Gastrocnemius medialis (tissue), 4 donors: ENCODE data around the gene ART4. TPM values are rescaled to one million over a fixed set of nuclear protein-coding genes. Genes with fewer than 3 reads are reported as not detected.
A peak's percentile ranks its signal among the peaks of the same experiment; 100 is the strongest.

ENCODE experiments used
- ATAC-seq, 2 donors: fragments of 150-250 bp; one replicate each; pipeline ENCODE4 v1.9.1; 2016
- DNase-seq, 2 donors: peaks; one replicate each; pipeline ENCODE4 v3.0.0-alpha.2; 2019
- H3K27ac ChIP-seq, 4 donors: fragments of 200-600 bp; sonication (generic); 1 replicate in 1 of 4; 2 replicates in 3 of 4; pipeline ENCODE4 v1.5.1; 2016 to 2018; ENCODE audit warnings: mild to moderate bottlenecking in 2 of 4, moderate library complexity in 1 of 4
- H3K27me3 ChIP-seq, 3 donors: fragments of 200-600 bp; sonication (generic) in 2 of 3; 1 replicate in 1 of 3; 2 replicates in 2 of 3; pipeline versions ENCODE4 v1.5.1 to v1.6.0; 2016 to 2019; ENCODE audit warnings: mild to moderate bottlenecking in 1 of 3, moderate library complexity in 1 of 3
- H3K36me3 ChIP-seq, 2 donors: fragments of 200-600 bp; sonication (generic) in 1 of 2; one replicate each; pipeline ENCODE4 v1.5.1; 2017 to 2018
- H3K4me1 ChIP-seq, 2 donors: fragments of 200-600 bp; sonication (generic) in 1 of 2; one replicate each; pipeline ENCODE4 v1.5.1; 2016 to 2017; ENCODE audit warnings: mild to moderate bottlenecking in 2 of 2
- H3K4me3 ChIP-seq, 4 donors: fragments of 200-600 bp; sonication (generic) in 3 of 4; 1 replicate in 1 of 4; 2 replicates in 3 of 4; pipeline ENCODE4 v1.5.1; 2016 to 2019; ENCODE audit warnings: mild to moderate bottlenecking in 2 of 4
- H3K9me3 ChIP-seq, 3 donors: fragments of 200-600 bp; sonication (generic) in 2 of 3; 1 replicate in 1 of 3; 2 replicates in 2 of 3; pipeline ENCODE4 v1.5.1; 2016 to 2019
- CTCF ChIP-seq, 5 experiments: fragments of 450-650 bp in 3 of 5; fragments of 200-600 bp in 2 of 5; sonication (generic) in 2 of 5; IDR thresholded peaks in 4 of 5; conservative IDR thresholded peaks in 1 of 5; 1 replicate in 4 of 5; 2 replicates in 1 of 5; pipeline ENCODE4 v1.5.1; 2016 to 2019; ENCODE audit warnings: antibody characterized with exemption in 5 of 5, mild to moderate bottlenecking in 3 of 5, moderate library complexity in 3 of 5
- POLR2A ChIP-seq, 2 donors: fragments of 450-650 bp; IDR thresholded peaks; one replicate each; pipeline ENCODE4 v1.6.1; 2017; ENCODE audit warnings: antibody characterized with exemption in 2 of 2, mild to moderate bottlenecking in 2 of 2, moderate library complexity in 2 of 2
- in situ Hi-C, 4 donors: fragments of 200-750 bp; cut with MboI; loops; one replicate each; pipeline versions ENCODE4 v1.15.0 to v1.8.0; 2017; ENCODE audit warnings: low sequenced_read_pairs in 4 of 4
- intact Hi-C: fragments of 100-400 bp; cut with DNase I; formaldehyde crosslinking; loops from one replicate; pipeline ENCODE4 v1.15.1; 2023; ENCODE audit warnings: low total_unique reads
- total RNA-seq, 4 donors: library from RNA; depleted of rRNA; stranded (reverse); fragments of >200 nt; gene quantifications; one replicate each; pipeline versions ENCODE4 v1.1.0 to v1.2.3, GENCODE V29; 2016

ART4 gene
- total RNA-seq, 4 donors from 2014 or later, result 0.44 to 1.6 (median 1.3) TPM

- in situ Hi-C loops, result loop anchor here in 2 of 4 donors (25.0 kb wide), 2 partner anchors 1106 to 1131 kb away; partner anchors contain the start of genes DERA (in 1 of the 2) and STRAP (in 1 of the 2)
- H3K27me3 ChIP-seq, result no peaks in the 10 kb centered on the region
- H3K36me3 ChIP-seq, result peaks cover 0 to 5% of the 10 kb centered on the region in 2 donors
- TF ChIP-seq CTCF (IDR thresholded peaks at IDR 0.05 in 4 of 5, conservative IDR thresholded peaks at IDR 0.05 in 1 of 5) (no peak), POLR2A (IDR thresholded peaks at IDR 0.05) (no peak)
- no peaks in the 10 kb centered on the region for H3K9me3 ChIP-seq
- peaks cover 0 to 1% of the 10 kb centered on the region in 2 donors for H3K4me1 ChIP-seq
- no peak for ATAC-seq
- intact Hi-C loops, result no loop called here
- DNase-seq, result no peak
- H3K27ac ChIP-seq, result no peak overlapping the region
- H3K4me3 ChIP-seq, result no peak overlapping the region
These were observed 61.8 kb downstream of the ART4 start for GRCh38 chr12:14781563-14781962.

- Histone ChIP-seq H3K27me3 (no peaks in the 10 kb centered on the region), H3K4me3 (no peak overlapping the region), H3K4me1 (peaks cover 3 to 8% of the 10 kb centered on the region in 2 donors), H3K36me3 (peaks cover 0 to 3% of the 10 kb centered on the region in 2 donors), H3K27ac (no peak overlapping the region), H3K9me3 (no peaks in the 10 kb centered on the region)
- DNase-seq (no peak), ATAC-seq (no peak)
- in situ Hi-C loops (loop anchor here in 2 of 4 donors (25.0 kb wide), 2 partner anchors 1106 to 1131 kb away; partner anchors contain the start of genes DERA (in 1 of the 2) and STRAP (in 1 of the 2)), intact Hi-C loops (no loop called here)
- TF ChIP-seq POLR2A (IDR thresholded peaks at IDR 0.05) (no peak), CTCF (IDR thresholded peaks at IDR 0.05 in 4 of 5, conservative IDR thresholded peaks at IDR 0.05 in 1 of 5) (no peak)
These were observed 62.5 kb downstream of the ART4 start for GRCh38 chr12:14780859-14781258.

- TF ChIP-seq POLR2A (IDR thresholded peaks at IDR 0.05) (no peak), CTCF (IDR thresholded peaks at IDR 0.05 in 4 of 5, conservative IDR thresholded peaks at IDR 0.05 in 1 of 5) (no peak)
- H3K4me1 ChIP-seq, result peaks cover 8 to 11% of the 10 kb centered on the region in 2 donors
- no peaks in the 10 kb centered on the region for H3K9me3 ChIP-seq
- no peak for ATAC-seq
- in situ Hi-C loops (loop anchor here in 2 of 4 donors (25.0 kb wide), 2 partner anchors 1107 to 1132 kb away; partner anchors contain the start of genes DERA (in 1 of the 2) and STRAP (in 1 of the 2)), intact Hi-C loops (no loop called here)
- H3K4me3 ChIP-seq, result no peak overlapping the region
- H3K27me3 ChIP-seq, result no peaks in the 10 kb centered on the region
- peaks cover 0 to under 1% of the 10 kb centered on the region in 2 donors for H3K36me3 ChIP-seq
- H3K27ac ChIP-seq, result no peak overlapping the region
- no peak for DNase-seq
These were observed 63.5 kb downstream of the ART4 start for GRCh38 chr12:14779834-14780233.

GRCh38 chr12:14777271-14777670, 66.1 kb downstream of the ART4 start:
- DNase-seq, result no peak
- no peaks in the 10 kb centered on the region for H3K9me3 ChIP-seq
- in situ Hi-C loops, result loop anchor here in 2 of 4 donors (25.0 kb wide), 2 partner anchors 1110 to 1135 kb away; partner anchors contain the start of genes DERA (in 1 of the 2) and STRAP (in 1 of the 2)
- no peak overlapping the region for H3K4me3 ChIP-seq
- peak overlapping the region in 1 of 4 donors; percentile 2 for H3K27ac ChIP-seq
- H3K36me3 ChIP-seq, result no peaks in the 10 kb centered on the region
- peaks cover 8 to 11% of the 10 kb centered on the region in 2 donors for H3K4me1 ChIP-seq
- no peaks in the 10 kb centered on the region for H3K27me3 ChIP-seq
- intact Hi-C loops, result no loop called here
- no peak for ATAC-seq
- no peak for TF ChIP-seq POLR2A (IDR thresholded peaks at IDR 0.05)
- no peak for TF ChIP-seq CTCF (IDR thresholded peaks at IDR 0.05 in 4 of 5, conservative IDR thresholded peaks at IDR 0.05 in 1 of 5)
